Hypothalamus (tissue), 51 donors: ENCODE data around the gene FAXC.

Source experiments
- DNase-seq, 51 donors: peaks; one replicate each; lab custom pipeline; 2025; lab: John Stamatoyannopoulos, UW

The FAXC gene

GRCh38 chr6:99349171-99350141 lies at the start of gene FAXC:
FAXC (minus strand) TSS chr6:99349674; CDS start chr6:99349372, 302 bp downstream.
- DNase-seq = peak in 34 of 51 donors; percentile 5 to 71 (median 38)

- no peak for DNase-seq
Observed at GRCh38 chr6:99397287-99397686, 47.8 kb upstream of the FAXC start.

GRCh38 chr6:99393698-99394531 lies 44.4 kb upstream of the FAXC start, which contains the start of gene COQ3:
COQ3 (minus strand) TSS chr6:99394195; CDS start chr6:99394179, 16 bp downstream.
- peak; percentile 29 to 84 (median 61) for DNase-seq

DNA sequence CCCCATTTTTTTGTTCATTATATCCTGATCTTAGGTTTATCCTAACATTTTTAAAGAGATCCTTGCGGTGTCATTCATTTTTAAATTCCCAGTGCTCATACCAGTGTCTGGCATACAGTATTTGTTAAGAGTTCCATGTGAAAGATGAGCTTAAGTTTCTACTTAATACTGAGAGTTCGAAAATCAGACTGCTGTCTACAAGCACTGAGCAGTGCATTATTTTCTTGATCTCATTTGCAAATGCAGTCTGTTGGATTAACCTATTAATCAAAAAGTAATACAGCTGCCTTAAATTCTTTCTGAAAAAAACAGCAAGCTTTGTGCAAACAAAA lies 43.9 kb upstream of the FAXC start:
- DNase-seq = peak in 1 of 51 donors; percentile 32

- DNase-seq = no peak
Observed at GRCh38 chr6:99390896-99391295, 41.4 kb upstream of the FAXC start.

GRCh38 chr6:99384507-99384906 lies 35.0 kb upstream of the FAXC start:
- DNase-seq = no peak

DNA sequence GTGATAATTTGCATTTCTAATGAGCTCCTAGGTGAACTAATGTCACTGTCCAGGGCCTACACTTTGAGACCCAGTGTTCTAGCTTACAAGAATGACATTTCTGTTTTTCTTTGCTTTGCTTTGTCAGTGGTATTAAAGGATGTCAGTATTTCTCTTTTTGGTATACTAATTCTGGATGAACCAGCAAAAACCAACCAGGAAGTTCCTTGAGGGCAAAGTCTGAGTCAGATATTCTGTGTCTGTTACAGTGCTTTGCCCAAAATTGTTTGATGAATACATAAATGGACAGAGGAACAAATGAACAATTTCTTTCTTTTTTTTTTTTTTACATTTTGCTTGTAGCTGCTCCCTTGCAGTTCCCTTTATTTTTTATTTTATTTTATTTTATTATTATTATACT lies 29.2 kb upstream of the FAXC start:
- no peak for DNase-seq

DNA sequence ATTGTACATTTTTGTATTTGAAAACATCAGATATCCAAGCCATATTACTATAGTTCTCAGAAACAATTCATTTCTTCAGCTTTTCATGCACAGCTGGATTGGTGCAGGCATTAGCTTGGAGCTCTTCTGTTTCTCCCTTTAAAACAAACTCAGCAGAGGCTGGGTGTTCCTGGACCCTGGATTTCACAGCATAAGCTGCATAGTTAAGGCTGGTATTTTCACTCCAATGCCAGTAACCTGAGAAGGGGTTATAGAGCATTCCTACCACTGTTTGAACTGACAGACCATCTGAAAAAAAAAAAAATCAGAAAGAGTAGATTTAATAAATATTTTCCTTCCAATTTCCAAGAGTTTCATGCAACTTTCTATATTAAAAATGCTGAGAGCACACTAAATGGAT lies 20.1 kb upstream of the FAXC start:
- no peak for DNase-seq

DNA sequence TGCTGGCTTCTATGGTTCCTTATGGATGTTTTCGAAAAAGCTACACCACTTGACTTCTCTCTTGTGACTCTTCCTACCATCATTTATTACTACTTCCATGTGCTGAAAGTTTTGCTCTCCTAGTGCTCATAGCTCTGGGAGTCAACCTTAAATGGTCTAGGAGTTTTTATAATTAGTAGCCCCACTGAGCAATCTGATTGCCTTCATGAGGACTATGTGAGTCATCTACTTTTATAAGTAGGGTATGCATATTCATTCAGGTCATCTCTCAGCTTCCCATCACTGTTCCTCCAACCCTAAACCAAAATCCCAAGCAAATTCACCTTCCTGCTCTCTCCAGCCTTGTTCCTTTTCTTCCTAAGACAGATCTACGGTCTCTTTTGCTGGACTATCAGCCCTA lies 17.4 kb upstream of the FAXC start:
- no peak for DNase-seq

- DNase-seq = no peak
Observed at GRCh38 chr6:99364026-99364425, 14.6 kb upstream of the FAXC start.

DNA sequence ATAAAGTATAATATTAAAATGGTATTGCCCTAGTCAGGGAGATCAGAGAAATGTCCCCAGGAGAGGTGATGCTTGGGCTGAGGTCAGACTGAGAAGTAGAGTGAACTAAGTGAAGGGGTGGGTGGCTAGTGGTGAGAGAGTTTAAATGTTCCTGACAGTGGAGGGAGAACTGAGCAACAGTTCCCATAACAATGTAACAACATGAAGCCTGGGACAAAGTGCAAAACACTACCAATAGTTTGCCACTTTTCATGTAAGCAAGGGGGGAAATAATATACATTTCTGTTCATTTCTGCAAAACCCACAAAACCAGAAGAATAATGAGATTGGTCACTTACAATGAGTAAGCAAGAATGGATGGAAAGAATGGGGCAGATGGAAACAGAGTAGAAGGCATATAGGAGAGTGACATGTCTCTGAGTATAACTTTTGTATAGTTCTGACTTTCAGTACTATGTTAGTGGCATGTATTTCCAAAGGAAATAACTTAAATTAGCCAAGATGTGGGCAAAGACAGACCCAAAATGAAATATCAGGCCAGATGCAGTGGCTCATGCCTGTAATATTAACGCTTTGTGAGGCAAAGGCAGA lies 13.3 kb upstream of the FAXC start:
- DNase-seq = no peak

- DNase-seq = no peak
Observed at GRCh38 chr6:99359800-99360199, 10.3 kb upstream of the FAXC start.

- no peak for DNase-seq
Observed at GRCh38 chr6:99356641-99357040, 7.2 kb upstream of the FAXC start.

GRCh38 chr6:99354983-99355382 lies 5.5 kb upstream of the FAXC start:
- DNase-seq = no peak

GRCh38 chr6:99353126-99353525 lies 3.7 kb upstream of the FAXC start:
- DNase-seq = no peak

GRCh38 chr6:99350573-99350972 lies 1.1 kb upstream of the FAXC start:
- peak in 2 of 51 donors; percentile 3 to 15 for DNase-seq

DNA sequence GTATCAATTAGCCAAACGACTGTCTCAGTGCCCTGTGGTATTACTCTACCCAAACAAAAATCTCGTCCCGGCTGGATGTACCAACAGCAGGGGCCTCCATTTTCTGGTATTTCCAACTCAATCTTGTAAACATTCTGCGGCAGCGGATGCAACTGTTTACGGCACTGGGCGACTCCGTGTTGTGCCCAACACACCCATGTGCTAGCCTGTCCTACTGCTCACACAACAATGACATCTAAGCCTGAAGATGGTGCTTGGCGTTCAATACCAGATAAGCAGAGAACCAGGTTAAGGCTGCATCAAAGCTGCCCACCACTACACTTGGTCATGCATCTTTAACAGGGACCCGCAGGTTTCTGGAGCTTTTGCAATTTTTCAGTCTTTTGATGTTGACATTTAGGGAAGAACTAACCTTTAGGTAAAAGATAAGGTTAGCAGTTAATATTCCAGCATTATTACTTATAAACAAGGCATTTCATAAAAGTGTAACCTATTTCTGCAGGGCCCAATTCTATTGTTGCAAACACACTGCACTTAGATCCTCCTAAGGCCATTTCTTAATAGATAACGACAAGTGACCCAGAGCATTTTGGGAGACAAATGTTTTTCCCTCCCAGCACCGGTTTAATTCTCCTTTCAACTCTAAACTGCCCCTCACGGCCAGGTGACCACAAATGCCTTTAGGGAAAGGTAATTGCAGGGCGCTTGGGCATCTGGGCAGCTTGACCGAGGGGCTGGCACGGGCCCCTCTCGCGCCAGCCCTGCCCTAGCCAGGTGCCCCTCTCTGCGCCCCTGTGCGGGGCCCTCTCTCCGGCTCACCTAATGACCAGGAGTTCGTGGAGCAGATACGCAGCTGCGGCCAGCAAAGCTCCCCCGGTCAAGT lies 945 bp downstream of the FAXC start:
- peak in 5 of 51 donors; percentile 1 to 43 (median 7) for DNase-seq

- no peak for DNase-seq
Observed at GRCh38 chr6:99347804-99348203, 1.7 kb downstream of the FAXC start.

DNA sequence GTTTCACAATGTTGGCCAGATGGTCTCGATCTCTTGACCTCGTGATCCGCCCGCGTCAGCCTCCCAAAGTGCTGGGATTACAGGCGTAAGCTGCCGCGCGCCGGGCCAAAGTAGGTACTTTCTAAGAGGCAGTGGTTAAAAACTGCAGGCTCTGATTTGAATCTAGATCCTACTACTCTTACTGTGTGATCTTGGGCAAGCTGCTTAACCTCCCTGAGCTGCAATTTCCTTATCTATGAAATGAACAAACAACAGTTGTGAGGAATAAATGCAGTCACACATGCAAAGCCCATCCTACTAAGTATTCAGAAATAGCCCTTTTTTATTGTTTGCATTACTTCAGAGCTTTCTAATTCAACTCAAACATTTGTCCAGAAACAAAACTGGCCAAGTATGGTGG lies 2.9 kb downstream of the FAXC start:
- DNase-seq = no peak

- no peak for DNase-seq
Observed at GRCh38 chr6:99345164-99345563, 4.3 kb downstream of the FAXC start.
